Gastrocnemius medialis (tissue), 4 donors: ENCODE results near the gene RBM47. TPM values are rescaled to one million over a fixed set of nuclear protein-coding genes. Genes with fewer than 3 reads are reported as not detected.

Source experiments
- ATAC-seq, 2 donors: fragments of 150-250 bp; one replicate each; pipeline ENCODE4 v1.9.1; 2016
- DNase-seq, 2 donors: peaks; one replicate each; pipeline ENCODE4 v3.0.0-alpha.2; 2019
- H3K27ac ChIP-seq, 4 donors: fragments of 200-600 bp; sonication (generic); 1 replicate in 1 of 4; 2 replicates in 3 of 4; pipeline ENCODE4 v1.5.1; 2016 to 2018; ENCODE audit warnings: mild to moderate bottlenecking in 2 of 4, moderate library complexity in 1 of 4
- H3K27me3 ChIP-seq, 3 donors: fragments of 200-600 bp; sonication (generic) in 2 of 3; 1 replicate in 1 of 3; 2 replicates in 2 of 3; pipeline versions ENCODE4 v1.5.1 to v1.6.0; 2016 to 2019; ENCODE audit warnings: mild to moderate bottlenecking in 1 of 3, moderate library complexity in 1 of 3
- H3K36me3 ChIP-seq, 2 donors: fragments of 200-600 bp; sonication (generic) in 1 of 2; one replicate each; pipeline ENCODE4 v1.5.1; 2017 to 2018
- H3K4me1 ChIP-seq, 2 donors: fragments of 200-600 bp; sonication (generic) in 1 of 2; one replicate each; pipeline ENCODE4 v1.5.1; 2016 to 2017; ENCODE audit warnings: mild to moderate bottlenecking in 2 of 2
- H3K4me3 ChIP-seq, 4 donors: fragments of 200-600 bp; sonication (generic) in 3 of 4; 1 replicate in 1 of 4; 2 replicates in 3 of 4; pipeline ENCODE4 v1.5.1; 2016 to 2019; ENCODE audit warnings: mild to moderate bottlenecking in 2 of 4
- H3K9me3 ChIP-seq, 3 donors: fragments of 200-600 bp; sonication (generic) in 2 of 3; 1 replicate in 1 of 3; 2 replicates in 2 of 3; pipeline ENCODE4 v1.5.1; 2016 to 2019
- CTCF ChIP-seq, 5 experiments: fragments of 450-650 bp in 3 of 5; fragments of 200-600 bp in 2 of 5; sonication (generic) in 2 of 5; IDR thresholded peaks in 4 of 5; conservative IDR thresholded peaks in 1 of 5; 1 replicate in 4 of 5; 2 replicates in 1 of 5; pipeline ENCODE4 v1.5.1; 2016 to 2019; ENCODE audit warnings: antibody characterized with exemption in 5 of 5, mild to moderate bottlenecking in 3 of 5, moderate library complexity in 3 of 5
- POLR2A ChIP-seq, 2 donors: fragments of 450-650 bp; IDR thresholded peaks; one replicate each; pipeline ENCODE4 v1.6.1; 2017; ENCODE audit warnings: antibody characterized with exemption in 2 of 2, mild to moderate bottlenecking in 2 of 2, moderate library complexity in 2 of 2
- in situ Hi-C, 4 donors: fragments of 200-750 bp; cut with MboI; loops; one replicate each; pipeline versions ENCODE4 v1.15.0 to v1.8.0; 2017; ENCODE audit warnings: low sequenced_read_pairs in 4 of 4
- intact Hi-C: fragments of 100-400 bp; cut with DNase I; formaldehyde crosslinking; loops from one replicate; pipeline ENCODE4 v1.15.1; 2023; ENCODE audit warnings: low total_unique reads
- total RNA-seq, 4 donors: library from RNA; depleted of rRNA; stranded (reverse); fragments of >200 nt; gene quantifications; one replicate each; pipeline versions ENCODE4 v1.1.0 to v1.2.3, GENCODE V29; 2016

RBM47 gene
- total RNA-seq, 4 donors from 2014 or later = 1.5 to 8.7 (median 4.3) TPM

GRCh38 chr4:40607221-40607620 is 22.4 kb downstream of the RBM47 start:
- intact Hi-C loops (no loop called here), in situ Hi-C loops (no loop called here)
- Histone ChIP-seq H3K27me3 (no peaks in the 10 kb centered on the region), H3K4me1 (no peaks in the 10 kb centered on the region), H3K9me3 (no peaks in the 10 kb centered on the region), H3K4me3 (no peak overlapping the region), H3K27ac (no peak overlapping the region), H3K36me3 (no peaks in the 10 kb centered on the region)
- no peak for TF ChIP-seq CTCF (IDR thresholded peaks at IDR 0.05 in 4 of 5, conservative IDR thresholded peaks at IDR 0.05 in 1 of 5)
- no peak for TF ChIP-seq POLR2A (IDR thresholded peaks at IDR 0.05)
- ATAC-seq = no peak
- DNase-seq = no peak

DNA sequence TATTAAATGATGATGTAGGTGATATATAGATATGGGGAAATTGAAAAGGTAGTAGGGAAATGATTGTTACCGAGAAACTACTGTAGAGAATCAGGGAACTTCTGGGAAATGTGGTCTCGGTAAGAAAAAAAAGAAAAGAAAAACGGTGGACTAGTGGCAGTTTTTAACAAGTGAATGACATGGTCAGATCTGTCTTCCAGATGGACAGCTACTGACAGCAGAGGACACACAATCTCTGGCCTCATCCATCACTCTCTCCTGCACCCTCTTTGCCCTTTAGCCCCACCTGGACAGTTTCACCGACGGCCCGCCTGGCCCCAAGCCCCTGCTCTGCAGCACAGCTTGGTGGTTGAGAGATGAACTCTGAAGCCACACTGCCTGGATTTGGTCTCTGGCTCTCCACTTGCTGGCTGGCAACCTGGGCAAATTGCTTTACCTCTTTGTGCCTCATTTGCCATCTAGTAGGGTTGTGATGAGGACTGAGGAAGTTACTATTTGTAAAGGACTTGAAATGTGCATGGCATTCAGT is 23.4 kb downstream of the RBM47 start:
- H3K4me1 ChIP-seq = no peaks in the 10 kb centered on the region
- H3K36me3 ChIP-seq = no peaks in the 10 kb centered on the region
- ATAC-seq = no peak
- no peak overlapping the region for H3K4me3 ChIP-seq
- no peaks in the 10 kb centered on the region for H3K27me3 ChIP-seq
- TF ChIP-seq CTCF (IDR thresholded peaks at IDR 0.05 in 4 of 5, conservative IDR thresholded peaks at IDR 0.05 in 1 of 5) = no peak
- TF ChIP-seq POLR2A (IDR thresholded peaks at IDR 0.05) = no peak
- in situ Hi-C loops (no loop called here), intact Hi-C loops (no loop called here)
- DNase-seq = no peak
- H3K9me3 ChIP-seq = no peaks in the 10 kb centered on the region
- no peak overlapping the region for H3K27ac ChIP-seq

DNA sequence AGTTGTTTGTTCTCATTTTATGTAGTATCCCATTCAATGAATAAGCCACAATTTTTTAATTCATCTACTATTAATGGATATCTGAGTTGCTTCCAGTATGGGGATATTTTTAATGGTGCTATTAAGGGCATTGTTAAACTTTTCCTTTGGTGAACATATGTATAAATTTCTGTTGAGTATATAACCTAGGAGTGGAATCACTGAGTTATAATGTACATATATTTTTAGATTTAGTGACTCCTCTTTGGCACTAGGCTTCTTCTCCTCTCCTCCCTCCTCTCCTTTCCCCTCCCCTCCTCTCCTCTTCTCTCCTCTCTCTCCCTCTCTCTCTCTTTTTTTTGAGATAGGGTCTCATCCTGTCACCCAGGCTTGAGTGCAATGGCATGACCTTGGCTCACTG is 26.4 kb downstream of the RBM47 start:
- in situ Hi-C loops = no loop called here
- Histone ChIP-seq H3K27ac (no peak overlapping the region), H3K9me3 (no peaks in the 10 kb centered on the region), H3K36me3 (no peaks in the 10 kb centered on the region), H3K27me3 (no peaks in the 10 kb centered on the region), H3K4me1 (no peaks in the 10 kb centered on the region), H3K4me3 (no peak overlapping the region)
- no peak for TF ChIP-seq CTCF (IDR thresholded peaks at IDR 0.05 in 4 of 5, conservative IDR thresholded peaks at IDR 0.05 in 1 of 5)
- TF ChIP-seq POLR2A (IDR thresholded peaks at IDR 0.05) = no peak
- intact Hi-C loops = no loop called here
- no peak for DNase-seq
- ATAC-seq = no peak

DNA sequence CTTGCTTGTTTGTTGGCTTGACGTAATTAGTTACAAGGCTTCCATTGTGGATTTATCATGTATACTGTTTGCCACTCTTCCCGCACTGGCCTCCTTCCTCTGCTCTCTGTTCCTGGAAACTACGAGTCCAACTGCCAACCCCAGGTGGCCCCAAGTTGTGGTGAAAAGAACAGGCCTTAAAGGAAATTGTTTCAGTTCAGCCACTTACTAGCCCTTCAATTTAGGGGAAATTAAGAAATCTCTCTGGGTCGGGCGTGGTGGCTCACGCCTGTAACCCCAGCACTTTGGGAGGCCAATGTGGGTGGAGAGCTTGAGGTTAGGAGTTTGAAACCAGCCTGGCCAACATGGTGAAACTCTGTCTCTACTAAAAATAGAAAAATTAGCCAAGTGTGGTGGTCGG is 28.0 kb downstream of the RBM47 start:
- no peaks in the 10 kb centered on the region for H3K4me1 ChIP-seq
- intact Hi-C loops = no loop called here
- no peak overlapping the region for H3K27ac ChIP-seq
- no peaks in the 10 kb centered on the region for H3K9me3 ChIP-seq
- H3K36me3 ChIP-seq = no peaks in the 10 kb centered on the region
- ATAC-seq (no peak), DNase-seq (no peak)
- TF ChIP-seq CTCF (IDR thresholded peaks at IDR 0.05 in 4 of 5, conservative IDR thresholded peaks at IDR 0.05 in 1 of 5) = no peak
- no peak for TF ChIP-seq POLR2A (IDR thresholded peaks at IDR 0.05)
- H3K27me3 ChIP-seq = no peaks in the 10 kb centered on the region
- H3K4me3 ChIP-seq = no peak overlapping the region
- in situ Hi-C loops = no loop called here

- Histone ChIP-seq H3K4me3 (no peak overlapping the region), H3K27me3 (no peaks in the 10 kb centered on the region), H3K27ac (no peak overlapping the region), H3K9me3 (no peaks in the 10 kb centered on the region), H3K36me3 (no peaks in the 10 kb centered on the region), H3K4me1 (no peaks in the 10 kb centered on the region)
- TF ChIP-seq POLR2A (IDR thresholded peaks at IDR 0.05) = no peak
- TF ChIP-seq CTCF (IDR thresholded peaks at IDR 0.05 in 4 of 5, conservative IDR thresholded peaks at IDR 0.05 in 1 of 5) = no peak
- ATAC-seq = no peak
- intact Hi-C loops = no loop called here
- in situ Hi-C loops = no loop called here
- DNase-seq = no peak
These were observed 28.8 kb downstream of the RBM47 start for GRCh38 chr4:40600850-40601249.
